Regular cardiac myocyte (primary cell): ENCODE measurements around the gene NTHL1. TPM values are rescaled to one million over a fixed set of nuclear protein-coding genes. Genes with fewer than 3 reads are reported as not detected.

Source experiments
- total RNA-seq: library from RNA; depleted of rRNA; stranded (reverse); fragments of >200 nt; gene quantifications from 2 replicates; pipeline ENCODE4 v1.2.3, GENCODE V29; 2014

Gene NTHL1
- 20.6 and 28.9 TPM in 2 replicates for total RNA-seq

GRCh38 chr16:2047330-2048115 lies at the start of gene NTHL1, which contains the start of gene TSC2:
NTHL1 (minus strand) TSS chr16:2047834; CDS start chr16:2047823, 11 bp downstream.
TSC2 (plus strand) TSS chr16:2047985; CDS start chr16:2048616, 631 bp downstream.

GRCh38 chr16:2026461-2027023 lies 21.1 kb downstream of the NTHL1 start, which contains the start of gene NHERF2:
NHERF2 (plus strand) TSS chr16:2026902; CDS start chr16:2027006, 104 bp downstream.

GRCh38 chr16:2019518-2019920 lies 28.1 kb downstream of the NTHL1 start, which contains the start of gene NPW:
NPW (plus strand) TSS chr16:2019785.

GRCh38 chr16:2009791-2010510 lies 37.7 kb downstream of the NTHL1 start, which contains the start of gene ZNF598:
ZNF598 (minus strand) TSS chr16:2009821.

Other genes starting within 250 kb of the NTHL1 start
- 70.5 and 79.0 TPM in 2 replicates for gene HAGH, start 221.0 kb downstream of the NTHL1 start, total RNA-seq
- 62.6 and 71.5 TPM in 2 replicates for gene FAHD1, start 220.6 kb downstream of the NTHL1 start, total RNA-seq
- 0.28 TPM in 1 of 2 replicates, not detected in the other for gene MEIOB, start 175.7 kb downstream of the NTHL1 start, total RNA-seq
- not detected in 2 replicates for gene HS3ST6, start 129.4 kb downstream of the NTHL1 start, total RNA-seq
- gene MSRB1, start 104.6 kb downstream of the NTHL1 start, total RNA-seq, result 3.1 and 11.5 TPM in 2 replicates
- gene RPL3L, start 93.1 kb downstream of the NTHL1 start, total RNA-seq, result under 0.01 TPM in 1 of 2 replicates, not detected in the other
- gene NDUFB10, start 88.3 kb downstream of the NTHL1 start, total RNA-seq, result 84.0 and 160 TPM in 2 replicates
- 1,090 and 2,696 TPM in 2 replicates for gene RPS2, start 83.0 kb downstream of the NTHL1 start, total RNA-seq
- not detected in 2 replicates for gene RNF151, start 81.0 kb downstream of the NTHL1 start, total RNA-seq
- gene TBL3, start 75.8 kb downstream of the NTHL1 start, total RNA-seq, result 27.1 and 56.0 TPM in 2 replicates
- under 0.01 TPM in 1 of 2 replicates, not detected in the other for gene NOXO1, start 66.4 kb downstream of the NTHL1 start, total RNA-seq
- gene GFER, start 63.6 kb downstream of the NTHL1 start, total RNA-seq, result 9.0 and 10.2 TPM in 2 replicates
- gene SYNGR3, start 57.9 kb downstream of the NTHL1 start, total RNA-seq, result 2.3 and 2.8 TPM in 2 replicates
- 8.5 and 21.1 TPM in 2 replicates for gene ZNF598, start 38.0 kb downstream of the NTHL1 start, total RNA-seq
- gene NPW, start 28.0 kb downstream of the NTHL1 start, total RNA-seq, result 0.28 and 0.58 TPM in 2 replicates
- gene NHERF2, start 20.9 kb downstream of the NTHL1 start, total RNA-seq, result 20.6 and 41.8 TPM in 2 replicates
- 35.9 and 45.7 TPM in 2 replicates for gene TSC2, start 151 bp upstream of the NTHL1 start, total RNA-seq
- 96.4 and 129 TPM in 2 replicates for gene PKD1, start 88.1 kb upstream of the NTHL1 start, total RNA-seq
- gene RAB26, start 100.8 kb upstream of the NTHL1 start, total RNA-seq, result 0.56 and 0.58 TPM in 2 replicates
- 33.8 and 44.3 TPM in 2 replicates for gene TRAF7, start 107.9 kb upstream of the NTHL1 start, total RNA-seq
- 0.19 and 0.56 TPM in 2 replicates for gene CASKIN1, start 148.8 kb upstream of the NTHL1 start, total RNA-seq
- gene MLST8, start 157.6 kb upstream of the NTHL1 start, total RNA-seq, result 20.3 and 34.1 TPM in 2 replicates
- gene BRICD5, start 163.0 kb upstream of the NTHL1 start, total RNA-seq, result 0.77 and 1.7 TPM in 2 replicates
- 10.1 and 22.8 TPM in 2 replicates for gene PGP, start 167.0 kb upstream of the NTHL1 start, total RNA-seq
- gene E4F1, start 175.8 kb upstream of the NTHL1 start, total RNA-seq, result 28.6 and 35.0 TPM in 2 replicates
- gene DNASE1L2, start 188.6 kb upstream of the NTHL1 start, total RNA-seq, result 0.56 and 0.58 TPM in 2 replicates
- 21.4 and 30.5 TPM in 2 replicates for gene ECI1, start 203.8 kb upstream of the NTHL1 start, total RNA-seq
- gene RNPS1, start 220.3 kb upstream of the NTHL1 start, total RNA-seq, result 39.2 and 117 TPM in 2 replicates